OCI-LY7 (cell line): ENCODE data around the gene NTM. TPM values are rescaled to one million over a fixed set of nuclear protein-coding genes. Genes with fewer than 3 reads are reported as not detected.

Experiments
- BruUV-seq: library from RNA; stranded (reverse); fragments of 400-500 nt; replicated peaks from 2 replicates; lab custom pipeline; 2021; lab: Mats Ljungman, UMichigan
- CTCF ChIA-PET: fragments of 300-600 bp; sonication (Branson Sonifier 250); formaldehyde crosslinking; loops from one replicate; lab custom pipeline; 2022; ENCODE audit warnings: antibody characterized with exemption; ENCODE audit not compliant: unreplicated experiment; lab: Charles Lee
- POLR2A ChIA-PET: fragments of 300-600 bp; sonication (Branson Sonifier 250); formaldehyde crosslinking; loops from one replicate; lab custom pipeline; 2022; ENCODE audit warnings: antibody characterized with exemption; lab: Charles Lee
- DNase-seq: peaks from one replicate; pipeline ENCODE4 v3.0.0-alpha.2; 2015; ENCODE audit warnings: low spot score
- H2AFZ ChIP-seq: fragments of 200-600 bp; sonication (generic), shearing (Covaris generic); 2 replicates; pipeline ENCODE4 v1.6.1; 2014; ENCODE audit warnings: mild to moderate bottlenecking, antibody characterized with exemption, low read length, moderate library complexity
- H3K27ac ChIP-seq: fragments of 200-600 bp; sonication (generic); 2 replicates; pipeline ENCODE4 v1.5.1; 2014; ENCODE audit warnings: mixed run types, low read depth, mild to moderate bottlenecking, moderate library complexity, low read length, inconsistent platforms; ENCODE audit not compliant: poor library complexity, severe bottlenecking
- H3K36me3 ChIP-seq: fragments of 200-600 bp; sonication (generic); 2 replicates; pipeline ENCODE4 v1.6.1; 2014; ENCODE audit warnings: mild to moderate bottlenecking, antibody characterized with exemption, low read length, moderate library complexity, mixed read lengths; ENCODE audit not compliant: insufficient read depth
- H3K4me1 ChIP-seq: fragments of 200-600 bp; sonication (generic); 2 replicates; pipeline ENCODE4 v1.5.1; 2014; ENCODE audit warnings: mild to moderate bottlenecking, low read length; ENCODE audit not compliant: insufficient read depth, poor library complexity, severe bottlenecking
- H3K4me2 ChIP-seq: fragments of 200-600 bp; sonication (generic); 2 replicates; pipeline ENCODE4 v1.6.1; 2014; ENCODE audit warnings: mild to moderate bottlenecking, low read length
- H3K4me3 ChIP-seq: fragments of 200-600 bp; sonication (generic); 2 replicates; pipeline ENCODE4 v1.5.1; 2014; ENCODE audit warnings: mild to moderate bottlenecking, low read depth, low read length; ENCODE audit not compliant: poor library complexity, severe bottlenecking
- H3K79me2 ChIP-seq: fragments of 200-600 bp; sonication (generic); 2 replicates; pipeline ENCODE4 v1.6.1; 2016; ENCODE audit warnings: low read depth, mild to moderate bottlenecking, low read length, moderate library complexity, mixed read lengths; ENCODE audit not compliant: insufficient read depth
- H3K9me2 ChIP-seq: fragments of 200-600 bp; sonication (generic); 2 replicates; pipeline ENCODE4 v1.6.1; 2016; ENCODE audit warnings: mild to moderate bottlenecking, low read length, mixed read lengths; ENCODE audit not compliant: insufficient read depth
- H3K9me3 ChIP-seq: fragments of 200-600 bp; sonication (generic); 2 replicates; pipeline ENCODE4 v1.6.1; 2014; ENCODE audit warnings: mild to moderate bottlenecking, mixed run types, low read length, mixed read lengths
- H4K20me1 ChIP-seq: fragments of 200-600 bp; sonication (generic); 2 replicates; pipeline ENCODE4 v1.6.1; 2014; ENCODE audit warnings: mild to moderate bottlenecking, antibody characterized with exemption, low read length, moderate library complexity, mixed read lengths; ENCODE audit not compliant: insufficient read depth
- CTCF ChIP-seq: fragments of 200-600 bp; sonication (generic); conservative IDR thresholded peaks from 2 replicates; pipeline ENCODE4 v1.5.1; 2014; ENCODE audit warnings: mild to moderate bottlenecking, antibody characterized with exemption, low read length, moderate library complexity, mixed read lengths
- EZH2phosphoT487 ChIP-seq: fragments of 200-600 bp; sonication (generic); IDR thresholded peaks from 2 replicates; pipeline ENCODE4 v1.6.1; 2018; ENCODE audit warnings: low read depth, borderline replicate concordance, mild to moderate bottlenecking, mixed run types, antibody characterized with exemption, low read length, moderate library complexity, mixed read lengths
- intact Hi-C: fragments of 100-400 bp; cut with micrococcal nuclease; formaldehyde crosslinking; loops from one replicate; pipeline ENCODE4 v1.10.0; 2022; ENCODE audit not compliant: unreplicated experiment
- total RNA-seq, 2 experiments: library from RNA; depleted of rRNA in 1 of 2; stranded (reverse); fragments of >200 nt in 1 of 2; shearing (Covaris generic) in 1 of 2; gene quantifications; 2 replicates each; pipeline ENCODE4 v1.2.3, GENCODE V29; 2014 to 2022

Gene NTM
- total RNA-seq, 2 experiments from 2014 or later, result not detected

- Histone ChIP-seq H2AFZ (no peak overlapping the region), H3K4me3 (no peak overlapping the region), H3K4me2 (no peak overlapping the region), H3K9me2 (no peaks in the 10 kb centered on the region), H4K20me1 (no peaks in the 10 kb centered on the region), H3K79me2 (no peaks in the 10 kb centered on the region), H3K27ac (no peak overlapping the region), H3K9me3 (no peaks in the 10 kb centered on the region), H3K36me3 (no peaks in the 10 kb centered on the region), H3K4me1 (no peaks in the 10 kb centered on the region)
- intact Hi-C loops, result no loop called here
- no TSS peak for BruUV-seq
- CTCF ChIA-PET, result no interaction called here
- TF ChIP-seq CTCF (no peak), EZH2phosphoT487 (no peak)
- no peak for DNase-seq
- POLR2A ChIA-PET, result no interaction called here
Observed at GRCh38 chr11:131449036-131450019, 78.9 kb downstream of the NTM start.

- no peak for DNase-seq
- ChIA-PET POLR2A (interaction anchor here (0.6 to 1.2 kb wide), 2 partner anchors 79 to 382 kb away, joined by 3 read pairs; no protein-coding TSS in a partner anchor), CTCF (no interaction called here)
- Histone ChIP-seq H3K4me1 (no peaks in the 10 kb centered on the region), H3K9me2 (no peaks in the 10 kb centered on the region), H3K36me3 (no peaks in the 10 kb centered on the region), H3K4me3 (no peak overlapping the region), H2AFZ (no peak overlapping the region), H4K20me1 (no peaks in the 10 kb centered on the region), H3K4me2 (no peak overlapping the region), H3K9me3 (no peaks in the 10 kb centered on the region), H3K79me2 (no peaks in the 10 kb centered on the region), H3K27ac (no peak overlapping the region)
- no TSS peak for BruUV-seq
- TF ChIP-seq CTCF, result no peak
- intact Hi-C loops, result no loop called here
Observed at GRCh38 chr11:131454490-131454889, 84.1 kb downstream of the NTM start.

GRCh38 chr11:131454989-131455388 lies 84.6 kb downstream of the NTM start:
- Histone ChIP-seq H3K4me1 (no peaks in the 10 kb centered on the region), H3K36me3 (no peaks in the 10 kb centered on the region), H4K20me1 (no peaks in the 10 kb centered on the region), H3K27ac (no peak overlapping the region), H3K79me2 (no peaks in the 10 kb centered on the region), H3K9me2 (no peaks in the 10 kb centered on the region), H3K4me3 (no peak overlapping the region), H3K4me2 (no peak overlapping the region), H2AFZ (no peak overlapping the region), H3K9me3 (no peaks in the 10 kb centered on the region)
- intact Hi-C loops, result no loop called here
- BruUV-seq, result no TSS peak
- CTCF ChIA-PET, result no interaction called here
- no peak for DNase-seq
- POLR2A ChIA-PET, result interaction anchor here (0.7 kb wide), 1 partner anchor 1237 kb away, joined by 3 read pairs; no protein-coding TSS in a partner anchor
- TF ChIP-seq CTCF, result no peak
- no peak for TF ChIP-seq EZH2phosphoT487
